Epithelial cell of proximal tubule (primary cell): ENCODE measurements around the gene HNRNPL. TPM values are rescaled to one million over a fixed set of nuclear protein-coding genes. Genes with fewer than 3 reads are reported as not detected.

ENCODE experiments used
- DNase-seq: peaks from one replicate; pipeline ENCODE4 v3.0.0-alpha.2; 2011; ENCODE audit warnings: low read depth
- H3K4me3 ChIP-seq: 2 replicates; pipeline ENCODE4 v1.5.1; 2011; ENCODE audit warnings: low read depth, mild to moderate bottlenecking, low read length
- total RNA-seq: library from RNA; depleted of rRNA; stranded (reverse); fragments of >200 nt; gene quantifications from 2 replicates; pipeline ENCODE4 v1.2.3, GENCODE V29; 2015
- TF ChIP-seq, protein P1 (sequence below): conservative IDR thresholded peaks from 2 replicates; pipeline ENCODE4 v1.5.1; 2012; ENCODE audit warnings: low read depth, mild to moderate bottlenecking, low read length

The HNRNPL gene
- total RNA-seq, 1 donor from 2014 or later, result 224 TPM

DNA sequence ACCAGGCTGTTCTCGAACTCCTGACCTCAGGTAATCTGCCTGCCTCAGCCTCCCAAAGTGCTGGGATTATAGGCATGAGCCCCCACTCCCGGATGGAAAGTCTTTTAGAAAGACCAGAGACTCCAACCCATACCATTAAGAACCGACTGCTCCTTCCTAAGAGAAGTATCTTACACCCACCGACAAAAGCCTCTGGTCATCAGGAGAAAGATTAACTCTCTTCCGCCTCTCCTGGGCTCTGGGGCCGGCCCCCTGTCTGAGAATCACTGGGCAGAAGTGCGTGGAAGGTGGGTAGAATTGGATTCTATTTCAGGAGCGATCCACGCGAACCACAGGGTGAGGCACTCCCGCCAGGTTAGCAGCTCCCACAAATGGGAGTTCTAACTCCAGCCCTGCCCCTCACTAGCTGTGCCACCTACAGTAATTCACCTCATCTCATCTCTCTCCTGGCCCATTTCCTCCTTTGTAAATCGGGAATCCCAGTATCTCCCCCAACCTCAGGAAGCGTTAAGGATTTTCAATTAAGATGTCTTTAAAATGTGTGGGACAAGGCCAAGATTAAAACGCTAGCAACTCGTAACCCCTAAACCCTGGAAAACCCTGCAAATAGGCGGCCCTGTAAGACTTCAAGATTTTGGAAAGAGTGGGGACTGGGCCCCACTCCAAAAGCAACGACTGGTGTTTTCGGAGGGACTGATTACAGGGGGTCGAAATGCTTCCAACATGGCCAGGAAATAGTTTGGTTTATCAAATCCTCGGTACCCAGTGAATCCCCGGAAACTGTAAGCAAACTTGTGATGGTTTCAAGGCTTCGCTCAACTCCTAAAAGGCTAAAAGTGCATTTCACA, 1.3 kb downstream of the HNRNPL start:
- DNase-seq, result no peak
- peak overlapping the region; percentile 59 for H3K4me3 ChIP-seq
- TF ChIP-seq, protein P1, sequence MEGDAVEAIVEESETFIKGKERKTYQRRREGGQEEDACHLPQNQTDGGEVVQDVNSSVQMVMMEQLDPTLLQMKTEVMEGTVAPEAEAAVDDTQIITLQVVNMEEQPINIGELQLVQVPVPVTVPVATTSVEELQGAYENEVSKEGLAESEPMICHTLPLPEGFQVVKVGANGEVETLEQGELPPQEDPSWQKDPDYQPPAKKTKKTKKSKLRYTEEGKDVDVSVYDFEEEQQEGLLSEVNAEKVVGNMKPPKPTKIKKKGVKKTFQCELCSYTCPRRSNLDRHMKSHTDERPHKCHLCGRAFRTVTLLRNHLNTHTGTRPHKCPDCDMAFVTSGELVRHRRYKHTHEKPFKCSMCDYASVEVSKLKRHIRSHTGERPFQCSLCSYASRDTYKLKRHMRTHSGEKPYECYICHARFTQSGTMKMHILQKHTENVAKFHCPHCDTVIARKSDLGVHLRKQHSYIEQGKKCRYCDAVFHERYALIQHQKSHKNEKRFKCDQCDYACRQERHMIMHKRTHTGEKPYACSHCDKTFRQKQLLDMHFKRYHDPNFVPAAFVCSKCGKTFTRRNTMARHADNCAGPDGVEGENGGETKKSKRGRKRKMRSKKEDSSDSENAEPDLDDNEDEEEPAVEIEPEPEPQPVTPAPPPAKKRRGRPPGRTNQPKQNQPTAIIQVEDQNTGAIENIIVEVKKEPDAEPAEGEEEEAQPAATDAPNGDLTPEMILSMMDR, result no peak

DNA sequence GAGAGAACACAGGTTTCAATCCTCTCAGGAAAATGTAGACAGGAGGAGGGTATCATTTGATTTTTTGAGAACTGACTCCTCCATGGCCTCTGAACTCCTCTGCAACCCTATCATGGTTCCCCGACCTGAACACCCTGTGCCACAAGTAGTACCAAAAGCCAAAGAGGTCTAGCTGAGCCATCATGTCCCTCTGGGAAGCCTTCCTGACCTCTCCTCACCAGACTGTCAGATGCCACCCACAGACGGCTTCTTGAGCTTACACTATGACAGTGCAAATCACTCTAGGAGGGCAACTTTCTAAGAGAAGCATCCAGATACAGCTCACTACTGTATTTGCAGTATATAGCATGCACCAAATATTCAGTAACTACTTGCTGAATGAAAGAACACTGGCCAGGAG, 3.7 kb downstream of the HNRNPL start:
- DNase-seq, result no peak
- H3K4me3 ChIP-seq, result no peak overlapping the region
- TF ChIP-seq, protein P1, result no peak

DNA sequence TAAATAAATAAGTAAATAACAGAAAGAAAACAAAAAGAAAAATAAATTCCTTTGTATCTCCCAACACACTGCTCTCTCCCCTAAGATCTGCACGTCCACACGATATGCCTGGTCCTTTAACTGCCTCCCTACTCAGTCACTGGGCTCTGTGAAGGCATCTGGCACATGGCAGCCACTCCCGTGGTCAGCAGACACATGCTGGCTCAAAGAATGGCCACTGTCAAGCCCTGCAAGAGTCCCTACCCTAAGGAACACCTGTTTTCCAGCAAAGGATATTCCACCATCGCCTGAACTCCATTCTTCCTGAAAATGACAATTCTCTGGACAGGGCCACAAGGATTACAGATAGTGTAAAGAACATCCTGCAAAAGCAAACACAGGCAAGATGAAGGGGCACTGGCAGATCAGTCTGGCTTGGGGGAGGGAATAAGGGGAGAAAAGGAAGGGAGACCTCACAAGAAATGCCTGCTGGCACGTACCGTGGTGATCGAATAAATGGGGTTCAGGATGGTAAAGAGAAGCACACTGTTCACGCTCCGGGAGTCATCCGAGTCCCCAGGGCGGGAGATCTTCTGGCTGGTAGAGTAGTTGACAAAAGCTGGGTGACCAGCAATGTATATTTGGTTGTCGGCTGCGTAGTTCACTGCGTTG, 4.3 kb downstream of the HNRNPL start:
- H3K4me3 ChIP-seq, result no peak overlapping the region
- no peak for DNase-seq
- TF ChIP-seq, protein P1, result no peak

DNA sequence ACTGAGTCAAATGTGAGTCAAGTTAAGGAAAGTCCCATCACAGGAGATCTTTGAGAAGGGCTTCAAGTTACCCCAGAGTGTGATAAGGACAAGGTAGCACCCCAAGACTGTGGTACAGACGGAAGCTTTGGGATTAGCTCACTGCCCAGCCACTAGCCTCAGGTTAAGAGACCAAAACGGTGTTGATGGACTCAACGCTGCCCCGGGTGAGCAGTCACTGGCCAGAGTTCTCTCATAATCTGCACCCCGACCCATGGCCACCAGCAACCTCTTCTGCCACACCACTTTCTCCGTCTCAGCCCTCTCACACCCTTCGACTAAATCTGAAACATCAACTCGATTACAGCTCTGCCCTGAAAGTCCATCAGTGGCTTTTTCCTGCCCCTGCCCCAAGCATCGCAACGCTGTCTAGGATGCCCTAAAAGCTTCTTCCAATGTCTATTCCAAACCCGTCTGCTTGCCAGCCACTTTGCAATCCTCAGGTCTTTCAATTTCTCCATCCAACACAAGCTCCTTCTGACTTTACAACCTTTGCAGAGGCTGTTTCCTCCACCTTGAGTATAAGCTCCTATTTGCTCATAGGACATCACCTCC, 5.6 kb downstream of the HNRNPL start:
- DNase-seq, result no peak
- TF ChIP-seq, protein P1, result no peak
- H3K4me3 ChIP-seq, result no peak overlapping the region

DNA sequence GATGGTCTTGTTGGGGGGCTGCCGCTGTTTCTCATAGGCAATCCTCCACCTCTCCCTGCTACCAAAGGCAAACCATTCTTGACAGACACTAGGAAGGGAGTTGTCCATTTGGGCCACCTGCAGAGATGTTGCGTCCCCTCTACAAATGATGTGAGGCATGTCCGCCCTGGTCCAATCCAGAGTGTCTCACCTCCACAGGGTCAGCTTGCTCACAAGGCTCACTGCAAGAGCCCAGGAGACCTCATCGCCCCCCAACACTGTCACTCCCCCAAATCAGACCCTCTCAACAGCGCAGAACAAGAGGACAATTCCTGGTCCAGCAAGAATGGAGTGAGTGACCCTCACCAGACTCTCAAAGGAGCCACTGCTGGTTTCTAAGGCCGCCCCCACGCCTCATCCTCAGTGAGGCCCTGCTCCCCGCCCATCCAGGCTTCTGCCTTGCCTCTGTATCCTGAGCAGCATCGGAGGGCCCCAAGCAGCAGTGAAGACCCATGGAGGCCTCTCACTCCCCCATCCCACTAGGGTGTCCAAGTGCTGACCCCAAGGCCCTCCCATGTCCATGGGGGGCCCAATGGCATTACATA, 6.5 kb downstream of the HNRNPL start:
- no peak overlapping the region for H3K4me3 ChIP-seq
- TF ChIP-seq, protein P1, result no peak
- DNase-seq, result no peak

DNA sequence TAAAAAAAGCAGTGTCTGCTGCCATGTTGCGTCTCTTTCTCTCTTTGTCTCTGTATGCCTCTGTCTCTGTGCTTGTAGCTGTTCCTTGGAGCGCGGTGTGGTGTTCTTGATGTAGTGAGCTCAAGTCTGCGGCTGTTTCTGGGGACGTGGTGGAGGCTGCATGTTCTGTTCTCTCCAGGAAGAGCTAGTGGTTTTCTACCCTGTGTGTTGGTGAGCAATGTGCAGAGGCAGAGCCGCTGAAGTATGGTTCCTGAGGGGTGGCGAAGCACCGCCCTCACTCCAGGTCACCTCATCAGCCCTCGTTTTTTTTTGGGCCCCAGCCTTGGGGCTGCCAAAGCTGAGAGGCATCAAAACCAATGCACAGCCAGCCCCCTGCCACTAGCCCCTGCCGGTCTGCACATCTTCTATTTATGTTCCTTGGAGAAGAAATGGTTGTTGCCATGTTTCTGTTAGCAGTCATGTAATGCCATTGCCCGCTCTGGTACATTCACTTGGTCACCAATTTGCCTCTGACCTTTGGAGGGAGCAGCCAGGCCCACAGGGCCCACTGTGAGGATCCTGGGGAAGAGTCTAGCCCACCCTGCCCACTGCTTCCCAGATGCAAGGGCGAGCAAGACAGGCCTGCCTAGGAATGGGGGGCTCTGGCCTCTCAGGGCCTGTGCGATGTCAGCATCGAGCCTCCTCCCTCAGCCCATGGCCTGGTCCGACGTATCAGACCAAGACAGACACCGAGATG, 7.2 kb downstream of the HNRNPL start:
- no peak overlapping the region for H3K4me3 ChIP-seq
- TF ChIP-seq, protein P1, result no peak
- no peak for DNase-seq
